ENCODE data around the gene SLC6A5.

Gene SLC6A5

DNA sequence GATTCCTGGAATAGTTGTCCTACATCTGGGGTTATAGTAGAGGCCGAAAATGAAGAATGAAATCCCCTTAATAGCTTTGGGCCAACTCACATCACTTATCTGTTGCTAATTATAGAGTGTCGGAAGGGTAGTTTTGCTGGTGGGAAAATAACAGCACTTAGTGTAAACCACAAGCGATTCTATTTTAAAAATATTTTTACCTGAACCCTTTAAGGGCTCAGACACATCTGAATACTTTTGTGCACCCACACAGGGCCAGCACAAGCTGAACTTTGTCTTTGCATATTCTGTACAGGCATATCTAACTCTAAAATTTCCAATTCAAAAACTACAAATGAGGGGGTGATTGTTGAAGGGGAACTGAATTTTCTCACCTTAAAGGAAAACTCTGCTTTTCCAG is 27.6 kb downstream of the SLC6A5 start:
- no peak for DNase-seq

DNA sequence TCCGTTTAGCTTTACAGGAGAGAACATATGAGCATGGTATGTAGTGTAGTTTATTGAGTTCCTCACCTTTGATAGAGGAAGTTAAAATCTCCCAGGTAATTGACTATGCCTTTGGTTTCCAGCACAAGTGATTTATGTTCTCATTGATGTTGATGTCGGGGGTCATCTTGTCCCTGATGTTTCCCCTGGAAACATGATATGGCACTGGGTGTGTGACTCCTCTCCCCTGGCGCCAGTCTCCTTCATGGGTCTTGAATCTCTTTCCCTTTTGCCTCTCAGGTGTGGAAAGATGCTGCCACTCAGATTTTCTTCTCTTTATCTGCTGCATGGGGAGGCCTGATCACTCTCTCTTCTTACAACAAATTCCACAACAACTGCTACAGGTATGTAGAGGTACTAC is 28.3 kb downstream of the SLC6A5 start:
- DNase-seq: no peak

GRCh38 chr11:20631519-20632168 is 32.2 kb downstream of the SLC6A5 start:
- no peak for DNase-seq

DNA sequence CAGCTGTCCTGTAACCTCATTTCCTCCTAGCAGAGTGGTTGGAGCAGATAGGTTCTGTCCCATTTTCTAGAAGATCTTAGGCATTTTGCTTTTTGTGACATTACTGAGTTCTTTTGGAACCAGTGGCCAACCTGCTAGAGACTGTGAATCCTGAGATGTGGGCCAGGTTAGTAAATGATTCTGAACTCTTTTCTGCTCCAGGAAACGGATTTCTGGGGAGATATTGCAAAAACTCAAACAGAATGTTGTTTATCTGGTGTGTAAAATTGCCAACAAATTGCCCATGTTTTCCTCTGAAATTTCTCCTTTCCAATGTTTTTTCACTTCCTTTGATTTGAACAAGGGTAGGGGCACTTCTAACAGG is 32.7 kb downstream of the SLC6A5 start:
- DNase-seq: no peak

DNA sequence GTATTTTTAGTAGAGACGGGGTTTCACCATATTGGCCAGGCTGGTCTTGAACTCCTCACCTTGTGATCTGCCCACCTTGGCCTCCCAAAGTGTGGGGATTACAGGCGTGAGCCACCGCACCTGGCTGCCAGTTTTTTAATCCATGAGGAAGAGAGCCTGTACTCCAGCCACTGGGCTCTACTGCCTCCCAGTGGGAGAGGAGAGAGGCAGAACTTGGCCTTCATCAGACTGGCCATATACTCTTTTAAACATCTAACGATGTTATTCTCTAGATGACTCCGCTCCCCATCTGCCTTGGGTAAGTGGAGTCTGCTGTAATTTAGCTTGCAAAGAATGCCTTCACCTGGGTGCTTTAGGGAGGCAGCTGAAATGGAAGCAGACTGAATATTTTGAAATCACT is 34.6 kb downstream of the SLC6A5 start:
- DNase-seq: no peak

GRCh38 chr11:20634781-20635180 is 35.4 kb downstream of the SLC6A5 start:
- DNase-seq: no peak

DNA sequence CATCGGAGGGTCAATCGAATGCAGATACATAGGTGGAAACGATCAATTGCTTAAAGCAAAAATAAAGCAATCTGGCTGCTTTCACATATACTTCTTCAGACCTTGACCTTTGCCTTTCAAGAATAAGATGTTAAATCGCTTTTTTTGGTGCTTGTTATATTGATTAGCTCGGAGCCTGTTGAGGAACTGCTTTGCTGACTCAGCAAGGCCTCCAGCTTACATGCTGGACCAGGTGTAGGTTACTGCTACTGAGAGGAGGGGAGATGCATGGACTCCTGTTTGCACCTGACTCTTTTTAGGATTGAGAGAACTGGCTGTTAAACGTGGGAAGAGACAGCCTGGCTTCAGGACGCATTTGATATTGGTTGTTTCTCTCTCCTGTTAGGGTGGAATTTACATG is 38.7 kb downstream of the SLC6A5 start:
- no peak for DNase-seq

GRCh38 chr11:20639688-20640087 is 40.3 kb downstream of the SLC6A5 start:
- DNase-seq: no peak

- no peak for DNase-seq
Observed at GRCh38 chr11:20640401-20640800, 41.0 kb downstream of the SLC6A5 start.

GRCh38 chr11:20644360-20644759 is 45.0 kb downstream of the SLC6A5 start:
- no peak for DNase-seq

DNA sequence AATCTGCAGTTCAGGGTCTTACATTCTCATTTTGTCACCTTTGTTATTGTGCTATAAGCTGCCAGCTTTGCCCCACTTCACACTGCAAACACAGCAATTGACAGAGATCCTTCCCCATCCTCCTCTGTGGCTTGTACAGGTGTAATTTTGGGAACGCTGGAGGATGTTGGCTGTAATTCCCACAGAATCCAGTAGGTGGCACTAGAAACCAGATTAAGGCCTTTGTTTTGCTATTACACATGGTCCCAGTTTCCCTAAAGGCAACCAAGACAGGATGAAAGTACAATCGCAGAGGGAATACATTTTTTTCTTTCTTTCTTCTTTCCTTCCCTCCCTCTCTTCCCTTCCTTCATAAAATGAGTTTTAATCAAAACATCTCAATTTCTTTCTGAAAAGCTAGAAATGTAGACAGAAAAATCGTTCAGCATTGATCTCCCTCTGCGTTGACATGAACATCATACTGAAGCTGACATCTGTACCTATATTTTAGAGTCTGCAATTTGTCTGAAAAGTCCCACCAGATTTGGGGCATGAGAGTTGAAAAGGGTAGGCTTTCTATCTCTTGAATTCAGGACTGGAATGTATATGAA is 48.7 kb downstream of the SLC6A5 start:
- peak; percentile 15 for DNase-seq

GRCh38 chr11:20652150-20652806 is 52.9 kb downstream of the SLC6A5 start:
- no peak for DNase-seq

DNA sequence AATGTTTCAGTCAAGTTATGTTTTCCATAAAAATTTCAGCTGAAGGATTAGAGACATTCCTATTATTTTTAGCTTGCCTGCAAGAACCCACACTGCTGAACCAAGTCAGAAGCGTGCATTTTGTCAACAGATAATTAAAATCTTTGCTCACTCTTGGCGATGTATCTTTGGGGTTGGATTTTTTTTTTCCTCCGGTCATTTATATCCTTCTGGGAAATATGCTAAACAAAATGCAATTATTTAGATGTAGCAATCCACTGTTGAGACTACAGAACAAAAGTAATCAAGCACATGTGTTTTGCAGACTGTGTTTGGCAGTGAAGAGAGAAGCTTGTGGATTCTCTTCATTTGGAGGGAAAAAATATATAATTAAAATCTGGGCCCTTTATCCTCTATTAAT is 54.6 kb downstream of the SLC6A5 start:
- DNase-seq: no peak

GRCh38 chr11:20656901-20657300 is 57.5 kb downstream of the SLC6A5 start:
- DNase-seq: no peak

- no peak for DNase-seq
Observed at GRCh38 chr11:20658135-20658534, 58.7 kb downstream of the SLC6A5 start.

- no peak for DNase-seq
Observed at GRCh38 chr11:20661445-20661844, 62.0 kb downstream of the SLC6A5 start.

GRCh38 chr11:20661850-20662249 is 62.4 kb downstream of the SLC6A5 start:
- DNase-seq: no peak

DNA sequence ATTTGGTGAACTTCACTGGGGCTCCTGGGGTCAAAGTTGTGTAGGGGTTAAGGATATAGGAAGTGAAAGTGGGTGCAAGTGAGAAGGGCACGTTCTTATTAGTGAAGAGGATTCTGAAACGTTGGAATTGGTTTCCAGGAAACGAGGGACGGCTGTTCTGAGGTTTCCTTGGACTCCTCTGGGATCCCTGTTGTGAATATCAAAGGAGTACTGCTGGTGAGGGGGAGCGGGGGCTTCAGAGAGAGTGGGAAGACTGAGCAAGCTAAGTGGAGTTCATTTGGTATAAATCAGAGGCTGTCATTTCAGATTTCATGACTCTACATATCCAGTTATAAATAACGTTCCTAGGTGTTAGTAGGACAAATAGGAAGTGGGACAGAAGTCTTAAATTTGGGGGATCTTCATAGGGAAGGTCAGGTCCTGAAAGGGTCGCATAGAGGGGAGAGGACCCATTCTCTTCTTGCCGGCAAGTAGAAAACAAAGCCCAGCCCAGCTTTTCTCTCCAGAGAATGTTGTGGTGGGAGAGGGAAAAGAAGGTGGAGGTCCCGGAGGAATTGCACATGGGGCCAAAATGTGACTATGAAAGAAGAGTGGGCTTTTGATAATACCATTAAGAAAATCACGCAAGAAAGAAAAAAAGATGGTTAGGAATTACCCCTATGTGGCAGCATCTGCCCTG is 68.9 kb downstream of the SLC6A5 start:
- no peak for DNase-seq

DNA sequence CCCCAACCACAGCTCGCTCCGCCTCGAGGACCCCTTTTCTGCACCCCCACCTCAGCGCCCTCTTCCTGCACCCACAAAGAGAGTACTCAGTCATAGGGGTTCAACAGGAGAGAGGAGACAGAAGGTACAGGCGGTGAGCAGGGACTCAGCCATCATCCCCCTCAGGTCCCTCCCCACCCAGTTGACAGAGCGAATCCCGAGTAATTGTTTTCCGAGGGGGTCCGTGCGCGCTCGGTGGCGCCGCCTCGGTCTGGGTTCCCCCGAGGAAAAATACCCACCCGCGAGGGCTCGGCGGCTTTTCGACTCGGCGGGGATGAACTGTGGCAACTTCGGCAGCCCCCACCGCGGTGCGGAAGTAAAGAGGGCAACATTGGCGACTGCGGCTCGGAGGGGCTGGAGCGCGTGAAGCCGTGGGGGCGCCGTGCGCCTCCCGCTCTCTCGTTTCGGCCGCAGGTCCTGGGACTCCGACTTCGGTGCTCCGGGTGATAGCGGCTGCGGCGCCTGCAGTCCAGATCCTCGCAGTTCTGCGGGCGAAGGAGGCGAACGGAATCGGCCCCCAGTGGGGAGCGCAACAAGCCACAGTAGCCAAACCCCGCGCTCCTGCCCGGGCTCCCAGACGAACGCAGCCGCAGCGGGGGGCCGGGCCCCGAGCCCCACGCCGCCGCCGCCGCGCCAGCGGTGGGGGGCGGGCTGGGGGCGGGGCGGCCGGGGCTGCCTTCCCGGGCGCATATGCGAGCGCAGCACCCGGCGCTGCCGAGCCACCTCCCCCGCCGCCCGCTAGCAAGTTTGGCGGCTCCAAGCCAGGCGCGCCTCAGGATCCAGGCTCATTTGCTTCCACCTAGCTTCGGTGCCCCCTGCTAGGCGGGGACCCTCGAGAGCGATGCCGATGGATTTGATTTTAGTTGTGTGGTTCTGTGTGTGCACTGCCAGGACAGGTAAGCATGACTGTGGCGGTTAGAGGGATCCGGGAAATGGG is 69.7 kb downstream of the SLC6A5 start, which contains the start of gene NELL1:
Gene NELL1 (plus strand): TSS at position 743 of the 976 bp plus-strand sequence.
- no peak for DNase-seq

- DNase-seq: no peak
Observed at GRCh38 chr11:20669820-20670684, 70.6 kb downstream of the SLC6A5 start.

DNA sequence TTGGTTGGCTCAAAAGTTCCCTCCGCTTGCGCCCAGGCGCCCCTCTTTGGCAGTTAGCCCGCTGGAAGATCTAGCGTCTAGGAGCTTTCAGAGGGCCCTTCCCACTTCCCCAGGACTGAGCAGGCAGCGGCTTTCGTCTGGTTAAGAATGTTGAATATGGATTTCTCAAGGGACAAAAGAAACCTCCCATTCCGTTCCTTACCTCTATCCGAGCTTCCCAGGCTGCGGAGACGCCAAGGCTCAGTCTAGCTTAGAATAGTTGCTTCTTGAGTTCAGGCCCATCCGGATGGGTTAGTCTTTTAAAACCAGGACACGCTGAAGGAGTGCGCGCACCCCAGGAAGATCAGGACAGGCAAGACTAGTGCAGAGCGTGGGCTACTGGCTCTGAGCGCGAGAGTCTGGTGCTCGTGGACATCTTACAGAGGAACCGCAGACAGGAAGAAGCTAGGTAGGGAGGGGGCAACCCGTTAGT is 71.6 kb downstream of the SLC6A5 start:
- DNase-seq: no peak

All from T1000 (cell line).